HepG2 (cell line): ENCODE measurements around the gene CSTPP1. TPM values are rescaled to one million over a fixed set of nuclear protein-coding genes. Genes with fewer than 3 reads are reported as not detected.

ENCODE experiments used
- ATAC-seq: fragments of 200-7000 bp; cut with Tn5 transposase; 3 replicates; pipeline ENCODE4 v1.9.1; 2020; ENCODE audit warnings: mild to moderate bottlenecking, moderate library complexity
- BruUV-seq: library from RNA; stranded (reverse); fragments of 400-500 nt; replicated peaks from 2 replicates; lab custom pipeline; 2021; lab: Mats Ljungman, UMichigan
- CTCF ChIA-PET: fragments of 300-600 bp; formaldehyde crosslinking; extraction: SDS; loops from one replicate; lab custom pipeline; 2021; ENCODE audit warnings: low total read pairs, inconsistent platforms, low intra/inter-chr PET ratio; lab: Yijun Ruan, JAX
- POLR2A ChIA-PET: fragments of 350-600 bp; sonication (Branson Sonifier 250); formaldehyde crosslinking; loops from one replicate; lab custom pipeline; 2020; ENCODE audit warnings: antibody characterized with exemption, inconsistent platforms; lab: Yijun Ruan, JAX
- DNase-seq: peaks from one replicate; pipeline ENCODE4 v3.0.0-alpha.2; 2015; ENCODE audit warnings: low spot score
- FAIRE-seq: peaks from 3 replicates; lab custom pipeline; 2011; peaks lifted over from hg19 to GRCh38; lab: Jason Lieb, UNC
- H2AFZ ChIP-seq: one replicate; pipeline ENCODE4 v1.6.1; 2011; ENCODE audit warnings: low read length, inconsistent platforms
- H3K27ac ChIP-seq: fragments of 300-600 bp; 3 replicates; pipeline ENCODE4 v1.8.0; 2011; ENCODE audit warnings: mixed run types, mild to moderate bottlenecking, mixed read lengths, low read length, inconsistent platforms; ENCODE audit not compliant: insufficient read depth; ENCODE audit errors: extremely low read length
- H3K27me3 ChIP-seq, 2 experiments: fragments of 200-600 bp in 1 of 2; 2 replicates in 1 of 2; 3 replicates in 1 of 2; pipeline versions ENCODE4 v1.6.0 to v1.8.0; 2011; ENCODE audit warnings: low read length in 2 of 2, mild to moderate bottlenecking in 2 of 2, moderate library complexity in 2 of 2, inconsistent platforms in 1 of 2; ENCODE audit not compliant: insufficient read depth in 2 of 2, control insufficient read depth in 1 of 2
- H3K36me3 ChIP-seq, 2 experiments: fragments of 200-600 bp in 1 of 2; replicated peaks in 1 of 2; 2 replicates in 1 of 2; 3 replicates in 1 of 2; pipeline versions ENCODE4 v1.5.1 to v1.8.0; 2011; ENCODE audit warnings: low read length in 2 of 2, inconsistent platforms in 1 of 2; ENCODE audit not compliant: insufficient read depth in 2 of 2, control insufficient read depth in 1 of 2
- H3K4me1 ChIP-seq: 2 replicates; pipeline ENCODE4 v1.5.1; 2012; ENCODE audit warnings: low read length, inconsistent platforms; ENCODE audit not compliant: insufficient read depth
- H3K4me2 ChIP-seq: 2 replicates; pipeline ENCODE4 v1.6.0; 2011; ENCODE audit warnings: low read depth, low read length, inconsistent platforms
- H3K4me3 ChIP-seq, 3 experiments: fragments of 200-600 bp in 1 of 3; sonication (generic), shearing (Covaris generic) in 1 of 3; replicated peaks in 1 of 3; 2 replicates each; pipeline ENCODE4 v1.5.1; 2011 to 2016; ENCODE audit warnings: low read length in 3 of 3, inconsistent platforms in 2 of 3, low read depth in 2 of 3, mild to moderate bottlenecking in 2 of 3, control low read depth in 1 of 3, mixed read lengths in 1 of 3; ENCODE audit not compliant: insufficient read depth in 1 of 3
- H3K79me2 ChIP-seq: one replicate; pipeline ENCODE4 v1.6.1; 2011; ENCODE audit warnings: low read length, inconsistent platforms; ENCODE audit not compliant: insufficient read depth
- H3K9ac ChIP-seq: 2 replicates; pipeline ENCODE4 v1.6.0; 2011; ENCODE audit warnings: mild to moderate bottlenecking, low read depth, low read length, inconsistent platforms; ENCODE audit not compliant: insufficient read depth
- H3K9me3 ChIP-seq: 2 replicates; pipeline ENCODE4 v1.5.1; 2012; ENCODE audit warnings: mild to moderate bottlenecking, low read length
- H4K20me1 ChIP-seq: 2 replicates; pipeline ENCODE4 v1.6.0; 2011; ENCODE audit warnings: inconsistent platforms, mild to moderate bottlenecking, low read length, moderate library complexity; ENCODE audit not compliant: insufficient read depth
- DPF2 ChIP-seq: sonication (generic); formaldehyde crosslinking; IDR thresholded peaks from 2 replicates; pipeline ENCODE4 v1.4.0; 2020; ENCODE audit warnings: mild to moderate bottlenecking, low read depth, missing genetic modification reagents, borderline replicate concordance
- EHMT2 ChIP-seq: fragments of 200-600 bp; sonication (generic); IDR thresholded peaks from 2 replicates; pipeline ENCODE4 v1.7.0; 2017; ENCODE audit warnings: antibody characterized with exemption, low read depth, low read length, borderline replicate concordance
- NCOA1 ChIP-seq: sonication (generic); formaldehyde crosslinking; IDR thresholded peaks from 2 replicates; pipeline ENCODE4 v1.9.0; 2021; ENCODE audit warnings: missing genetic modification reagents
- NCOA5 ChIP-seq: sonication (generic); formaldehyde crosslinking; IDR thresholded peaks from 2 replicates; pipeline ENCODE4 v1.4.0; 2020; ENCODE audit warnings: missing genetic modification reagents
- SMC3 ChIP-seq: IDR thresholded peaks from 2 replicates; pipeline ENCODE4 v1.6.1; 2011; ENCODE audit warnings: low read length, improper control_type of control experiment
- TEAD2 ChIP-seq: sonication (generic); formaldehyde crosslinking; IDR thresholded peaks from 2 replicates; pipeline ENCODE4 v1.9.0; 2021; ENCODE audit warnings: missing genetic modification reagents
- WIZ ChIP-seq: sonication (generic); formaldehyde crosslinking; IDR thresholded peaks from 2 replicates; pipeline ENCODE4 v1.5.1; 2020; ENCODE audit warnings: mild to moderate bottlenecking, missing genetic modification reagents
- ZNF607 ChIP-seq: sonication (generic); formaldehyde crosslinking; IDR thresholded peaks from 2 replicates; pipeline ENCODE4 v1.5.1; 2020; ENCODE audit warnings: missing genetic modification reagents, mild to moderate bottlenecking, borderline replicate concordance
- ZSCAN29 ChIP-seq: sonication (generic); formaldehyde crosslinking; conservative IDR thresholded peaks from 2 replicates; pipeline ENCODE4 v1.4.0; 2020; ENCODE audit warnings: mild to moderate bottlenecking, missing genetic modification reagents
- WGBS: methylation state at CpG from one replicate; pipeline ENCODE4 v1.1.6; 2017; ENCODE audit warnings: low lambda C conversion rate; 5-methylcytosine and 5-hydroxymethylcytosine counted together
- in situ Hi-C: cut with HindIII; loops from 2 replicates; pipeline ENCODE4 v1.10.0; 2017; ENCODE audit warnings: low pct_unique_long_range_greater_than_20kb; ENCODE audit not compliant: extremely low pct_ligation_motif_present
- intact Hi-C: fragments of 100-400 bp; cut with micrococcal nuclease; formaldehyde crosslinking; loops from one replicate; pipeline ENCODE4 v1.10.0; 2022; ENCODE audit not compliant: unreplicated experiment
- polyA plus RNA-seq, 8 experiments: library from polyadenylated mRNA; depleted of rRNA in 3 of 8; stranded (reverse) in 7 of 8; unstranded in 1 of 8; fragments of >200 nt; fragmentation: Illumina TruSeq in 4 of 8; extraction: Trizol in 4 of 8; gene quantifications; 2 replicates each; pipeline versions ENCODE4 v1.2.1 to v1.2.3, GENCODE V29; 2011 to 2016; ENCODE audit warnings: low read depth in 4 of 8, missing spikeins in 1 of 8, mixed read lengths in 1 of 8; ENCODE audit not compliant: insufficient read depth in 1 of 8
- total RNA-seq, 5 experiments: library from RNA; depleted of rRNA; stranded (reverse); fragments of >200 nt; fragmentation: Illumina TruSeq; extraction: Trizol; gene quantifications; 2 replicates each; pipeline ENCODE4 v1.2.3, GENCODE V29; 2016; ENCODE audit warnings: low read depth in 1 of 5
- TF ChIP-seq, protein P1 (sequence below): sonication (generic); formaldehyde crosslinking; IDR thresholded peaks from 2 replicates; pipeline ENCODE4 v1.8.0; 2022; ENCODE audit warnings: mild to moderate bottlenecking, missing genetic modification reagents, borderline replicate concordance
- TF ChIP-seq, protein P2 (sequence below): fragments of 450-650 bp; IDR thresholded peaks from 2 replicates; pipeline ENCODE4 v1.6.1; 2017
- TF ChIP-seq, protein P3 (sequence below): sonication (generic); formaldehyde crosslinking; IDR thresholded peaks from 2 replicates; pipeline ENCODE4 v1.8.1; 2023; ENCODE audit warnings: mild to moderate bottlenecking, missing genetic modification reagents
- TF ChIP-seq, protein P4 (sequence below): sonication (generic); formaldehyde crosslinking; IDR thresholded peaks from 2 replicates; pipeline ENCODE4 v1.5.1; 2020; ENCODE audit warnings: mild to moderate bottlenecking, missing genetic modification reagents, moderate library complexity

CSTPP1 gene
- total and polyA plus RNA-seq, 2 of the 13 experiments (the other 11 are each of a cell fraction or from before 2014, with no cell fraction given): 12.3 to 14.6 TPM

DNA sequence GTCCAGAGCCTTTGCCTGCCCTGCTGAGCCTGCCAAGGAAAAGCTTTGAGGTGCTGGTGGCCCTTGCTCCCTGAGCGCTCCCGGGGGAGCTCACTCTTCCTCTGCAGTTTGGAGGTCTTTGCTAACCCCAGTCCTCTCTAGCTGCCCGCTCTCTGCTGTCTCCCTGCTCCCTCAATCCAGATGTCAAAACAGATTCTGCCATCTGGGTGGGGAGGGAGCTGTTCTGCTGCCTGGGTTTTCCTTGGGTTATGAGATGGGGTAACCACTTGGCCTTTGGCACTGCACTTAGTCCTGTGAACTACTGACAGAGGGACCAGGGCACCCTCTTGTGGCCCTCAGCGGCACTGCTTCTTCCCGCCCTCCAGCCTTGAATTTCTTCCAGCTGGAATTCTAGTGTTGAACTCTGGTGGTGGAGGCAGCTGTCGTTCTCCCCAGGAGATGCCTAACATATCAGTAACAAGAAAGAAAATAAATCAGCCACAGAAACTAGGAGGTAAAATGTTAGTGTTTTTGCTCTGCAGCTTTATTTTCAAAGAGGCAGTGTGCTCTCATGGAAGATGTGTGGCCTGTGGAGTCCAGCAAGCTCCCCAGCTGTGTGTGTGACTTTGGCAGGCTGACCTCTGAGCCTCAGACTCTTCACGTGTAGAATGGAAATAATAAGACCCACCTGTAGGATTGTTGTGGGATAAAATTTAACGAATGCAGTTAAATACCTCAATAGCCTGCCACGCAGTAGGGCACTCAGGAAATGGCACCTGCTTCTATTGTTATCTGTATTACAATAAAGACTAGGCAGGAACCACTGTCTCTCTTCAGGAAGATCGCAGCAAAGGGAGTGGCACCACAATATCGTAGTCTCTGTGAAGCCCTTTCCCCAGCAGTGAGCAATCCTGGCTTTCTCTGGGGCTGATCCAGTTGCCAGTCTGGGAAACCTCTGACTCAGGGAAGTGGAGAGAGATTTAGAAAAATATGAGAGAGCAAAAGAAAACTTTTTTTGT is 216.7 kb downstream of the CSTPP1 start:
- 56% methylated on average over 11 of the region's 11 CpGs for WGBS
- no peaks in the 10 kb centered on the region for H3K9me3 ChIP-seq
- H3K27me3 ChIP-seq: no peaks in the 10 kb centered on the region; a peak in 1 of 5 replicates
- H3K4me1 ChIP-seq: no peaks in the 10 kb centered on the region
- H3K36me3 ChIP-seq: peaks cover 0 to 1% of the 10 kb centered on the region in 2 experiments; a peak in 2 of 5 replicates
- no peak overlapping the region for H3K4me2 ChIP-seq
- no peak overlapping the region for H3K4me3 ChIP-seq
- CTCF ChIA-PET: interaction anchor here (0.6 to 3.1 kb wide), 3 partner anchors 233 to 263 kb away, joined by 3 to 57 read pairs (median 15); no protein-coding TSS in a partner anchor
- peak; percentile 95 for FAIRE-seq
- no TSS peak for BruUV-seq
- H3K9ac ChIP-seq: no peak overlapping the region
- no peaks in the 10 kb centered on the region for H3K79me2 ChIP-seq
- peak; percentile 83 for ATAC-seq
- POLR2A ChIA-PET: interaction anchor here (0.6 to 1.2 kb wide), 3 partner anchors 10 to 706 kb away, joined by 3 to 8 read pairs (median 3); no protein-coding TSS in a partner anchor
- peak; percentile 63 for DNase-seq
- intact Hi-C loops (loop anchor here (1.0 kb wide), 4 partner anchors 149 to 264 kb away; no protein-coding TSS in a partner anchor), in situ Hi-C loops (loop anchor here (5.0 kb wide), 1 partner anchor 236 kb away; the partner anchor contains the start of gene LRP4)
- no peaks in the 10 kb centered on the region for H4K20me1 ChIP-seq
- no peak overlapping the region for H2AFZ ChIP-seq
- H3K27ac ChIP-seq: no peak overlapping the region
- TF ChIP-seq TEAD2 (CRISPR knock-in tag) (no peak), NCOA1 (CRISPR knock-in tag) (no peak), EHMT2 (no peak), ZSCAN29 (no peak), NCOA5 (CRISPR knock-in tag) (no peak), DPF2 (no peak), SMC3 (peak; percentile 99), WIZ (CRISPR knock-in tag) (no peak), ZNF607 (no peak)
- TF ChIP-seq, protein P1, sequence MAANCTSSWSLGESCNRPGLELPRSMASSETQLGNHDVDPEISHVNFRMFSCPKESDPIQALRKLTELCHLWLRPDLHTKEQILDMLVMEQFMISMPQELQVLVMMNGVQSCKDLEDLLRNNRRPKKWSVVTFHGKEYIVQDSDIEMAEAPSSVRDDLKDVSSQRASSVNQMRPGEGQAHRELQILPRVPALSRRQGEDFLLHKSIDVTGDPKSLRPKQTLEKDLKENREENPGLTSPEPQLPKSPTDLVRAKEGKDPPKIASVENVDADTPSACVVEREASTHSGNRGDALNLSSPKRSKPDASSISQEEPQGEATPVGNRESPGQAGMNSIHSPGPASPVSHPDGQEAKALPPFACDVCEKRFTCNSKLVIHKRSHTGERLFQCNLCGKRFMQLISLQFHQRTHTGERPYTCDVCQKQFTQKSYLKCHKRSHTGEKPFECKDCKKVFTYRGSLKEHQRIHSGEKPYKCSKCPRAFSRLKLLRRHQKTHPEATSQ: no peak
- TF ChIP-seq, protein P2, sequence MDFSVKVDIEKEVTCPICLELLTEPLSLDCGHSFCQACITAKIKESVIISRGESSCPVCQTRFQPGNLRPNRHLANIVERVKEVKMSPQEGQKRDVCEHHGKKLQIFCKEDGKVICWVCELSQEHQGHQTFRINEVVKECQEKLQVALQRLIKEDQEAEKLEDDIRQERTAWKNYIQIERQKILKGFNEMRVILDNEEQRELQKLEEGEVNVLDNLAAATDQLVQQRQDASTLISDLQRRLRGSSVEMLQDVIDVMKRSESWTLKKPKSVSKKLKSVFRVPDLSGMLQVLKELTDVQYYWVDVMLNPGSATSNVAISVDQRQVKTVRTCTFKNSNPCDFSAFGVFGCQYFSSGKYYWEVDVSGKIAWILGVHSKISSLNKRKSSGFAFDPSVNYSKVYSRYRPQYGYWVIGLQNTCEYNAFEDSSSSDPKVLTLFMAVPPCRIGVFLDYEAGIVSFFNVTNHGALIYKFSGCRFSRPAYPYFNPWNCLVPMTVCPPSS: no peak
- TF ChIP-seq, protein P3, sequence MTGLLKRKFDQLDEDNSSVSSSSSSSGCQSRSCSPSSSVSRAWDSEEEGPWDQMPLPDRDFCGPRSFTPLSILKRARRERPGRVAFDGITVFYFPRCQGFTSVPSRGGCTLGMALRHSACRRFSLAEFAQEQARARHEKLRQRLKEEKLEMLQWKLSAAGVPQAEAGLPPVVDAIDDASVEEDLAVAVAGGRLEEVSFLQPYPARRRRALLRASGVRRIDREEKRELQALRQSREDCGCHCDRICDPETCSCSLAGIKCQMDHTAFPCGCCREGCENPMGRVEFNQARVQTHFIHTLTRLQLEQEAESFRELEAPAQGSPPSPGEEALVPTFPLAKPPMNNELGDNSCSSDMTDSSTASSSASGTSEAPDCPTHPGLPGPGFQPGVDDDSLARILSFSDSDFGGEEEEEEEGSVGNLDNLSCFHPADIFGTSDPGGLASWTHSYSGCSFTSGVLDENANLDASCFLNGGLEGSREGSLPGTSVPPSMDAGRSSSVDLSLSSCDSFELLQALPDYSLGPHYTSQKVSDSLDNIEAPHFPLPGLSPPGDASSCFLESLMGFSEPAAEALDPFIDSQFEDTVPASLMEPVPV (CRISPR knock-in tag): no peak
- TF ChIP-seq, protein P4, sequence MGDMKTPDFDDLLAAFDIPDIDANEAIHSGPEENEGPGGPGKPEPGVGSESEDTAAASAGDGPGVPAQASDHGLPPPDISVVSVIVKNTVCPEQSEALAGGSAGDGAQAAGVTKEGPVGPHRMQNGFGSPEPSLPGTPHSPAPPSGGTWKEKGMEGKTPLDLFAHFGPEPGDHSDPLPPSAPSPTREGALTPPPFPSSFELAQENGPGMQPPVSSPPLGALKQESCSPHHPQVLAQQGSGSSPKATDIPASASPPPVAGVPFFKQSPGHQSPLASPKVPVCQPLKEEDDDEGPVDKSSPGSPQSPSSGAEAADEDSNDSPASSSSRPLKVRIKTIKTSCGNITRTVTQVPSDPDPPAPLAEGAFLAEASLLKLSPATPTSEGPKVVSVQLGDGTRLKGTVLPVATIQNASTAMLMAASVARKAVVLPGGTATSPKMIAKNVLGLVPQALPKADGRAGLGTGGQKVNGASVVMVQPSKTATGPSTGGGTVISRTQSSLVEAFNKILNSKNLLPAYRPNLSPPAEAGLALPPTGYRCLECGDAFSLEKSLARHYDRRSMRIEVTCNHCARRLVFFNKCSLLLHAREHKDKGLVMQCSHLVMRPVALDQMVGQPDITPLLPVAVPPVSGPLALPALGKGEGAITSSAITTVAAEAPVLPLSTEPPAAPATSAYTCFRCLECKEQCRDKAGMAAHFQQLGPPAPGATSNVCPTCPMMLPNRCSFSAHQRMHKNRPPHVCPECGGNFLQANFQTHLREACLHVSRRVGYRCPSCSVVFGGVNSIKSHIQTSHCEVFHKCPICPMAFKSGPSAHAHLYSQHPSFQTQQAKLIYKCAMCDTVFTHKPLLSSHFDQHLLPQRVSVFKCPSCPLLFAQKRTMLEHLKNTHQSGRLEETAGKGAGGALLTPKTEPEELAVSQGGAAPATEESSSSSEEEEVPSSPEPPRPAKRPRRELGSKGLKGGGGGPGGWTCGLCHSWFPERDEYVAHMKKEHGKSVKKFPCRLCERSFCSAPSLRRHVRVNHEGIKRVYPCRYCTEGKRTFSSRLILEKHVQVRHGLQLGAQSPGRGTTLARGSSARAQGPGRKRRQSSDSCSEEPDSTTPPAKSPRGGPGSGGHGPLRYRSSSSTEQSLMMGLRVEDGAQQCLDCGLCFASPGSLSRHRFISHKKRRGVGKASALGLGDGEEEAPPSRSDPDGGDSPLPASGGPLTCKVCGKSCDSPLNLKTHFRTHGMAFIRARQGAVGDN (CRISPR knock-in tag): peak; percentile 25; the same call in 1 of the 2 replicates
